ENCODE data around the gene NTRK3. TPM values are rescaled to one million over a fixed set of nuclear protein-coding genes. Genes with fewer than 3 reads are reported as not detected.

NTRK3 gene
- polyA plus RNA-seq, 1 donor from 2014 or later = not detected

DNA sequence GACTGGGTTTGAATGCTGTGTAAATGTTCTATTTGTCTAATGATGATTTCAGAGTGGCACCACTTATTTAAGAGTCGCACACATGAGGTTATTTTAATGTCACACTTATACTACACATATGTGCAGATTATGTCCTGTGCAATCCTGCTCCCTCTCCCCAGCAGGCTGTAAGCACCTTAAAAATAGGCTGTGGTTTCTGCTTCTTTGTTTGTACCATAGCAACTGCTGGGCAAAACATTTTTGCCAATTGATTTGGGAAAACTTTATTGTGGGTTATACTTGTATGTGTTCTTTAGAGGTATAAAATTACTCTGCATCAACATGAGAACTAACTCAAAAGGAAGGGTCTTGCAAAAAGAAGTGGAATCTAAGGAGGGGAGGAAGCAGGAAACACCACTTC lies 318.5 kb downstream of the NTRK3 start:
- Mint-ChIP-seq H3K27ac (no peak overlapping the region), H3K36me3 (no peaks in the 10 kb centered on the region), H3K4me3 (no peak overlapping the region), H3K27me3 (no peaks in the 10 kb centered on the region), H3K9me3 (peaks cover 0 to 2% (median 0%) of the 10 kb centered on the region in 3 donors), H3K4me1 (no peaks in the 10 kb centered on the region)

DNA sequence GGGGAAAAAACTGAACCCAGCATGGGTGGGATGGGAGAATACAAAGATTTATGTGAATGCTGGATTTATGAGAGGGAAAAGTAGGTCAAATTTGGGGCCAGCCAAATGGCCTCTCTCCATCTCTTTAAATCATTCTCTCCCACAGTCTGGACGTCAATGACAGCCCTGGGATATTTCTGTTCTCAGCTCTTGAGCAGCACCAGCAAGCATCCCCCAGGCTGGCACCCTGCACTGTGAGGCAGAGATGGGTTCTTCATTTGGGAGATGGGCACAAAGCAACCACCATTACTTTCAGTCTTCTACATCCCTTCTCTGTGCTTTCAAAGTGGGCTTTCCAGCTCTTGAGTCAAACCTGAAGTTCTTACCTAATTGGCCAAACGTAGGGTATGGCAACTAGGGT lies 321.0 kb downstream of the NTRK3 start:
- Mint-ChIP-seq H3K27me3 (no peaks in the 10 kb centered on the region), H3K4me1 (no peaks in the 10 kb centered on the region), H3K9me3 (peaks cover 0 to 2% (median 0%) of the 10 kb centered on the region in 3 donors), H3K36me3 (no peaks in the 10 kb centered on the region), H3K4me3 (no peak overlapping the region), H3K27ac (no peak overlapping the region)

- Mint-ChIP-seq H3K36me3 (no peaks in the 10 kb centered on the region), H3K9me3 (peaks cover 0 to 2% (median 0%) of the 10 kb centered on the region in 3 donors), H3K4me1 (no peaks in the 10 kb centered on the region), H3K27ac (no peak overlapping the region), H3K27me3 (no peaks in the 10 kb centered on the region), H3K4me3 (no peak overlapping the region)
Observed at GRCh38 chr15:87931584-87931983, 325.0 kb downstream of the NTRK3 start.

- no peaks in the 10 kb centered on the region for H3K27me3 Mint-ChIP-seq
- peaks cover 0 to 2% (median 0%) of the 10 kb centered on the region in 3 donors for H3K9me3 Mint-ChIP-seq
- H3K27ac Mint-ChIP-seq = no peak overlapping the region
- H3K4me1 Mint-ChIP-seq = no peaks in the 10 kb centered on the region
- no peak overlapping the region for H3K4me3 Mint-ChIP-seq
- H3K36me3 Mint-ChIP-seq = no peaks in the 10 kb centered on the region
Observed at GRCh38 chr15:87930457-87930856, 326.1 kb downstream of the NTRK3 start.

- H3K27ac Mint-ChIP-seq = peak overlapping the region in 1 of 3 donors; percentile 38
- H3K36me3 Mint-ChIP-seq = no peaks in the 10 kb centered on the region
- H3K4me3 Mint-ChIP-seq = no peak overlapping the region
- no peaks in the 10 kb centered on the region for H3K27me3 Mint-ChIP-seq
- no peaks in the 10 kb centered on the region for H3K9me3 Mint-ChIP-seq
- no peaks in the 10 kb centered on the region for H3K4me1 Mint-ChIP-seq
Observed at GRCh38 chr15:87929841-87930240, 326.7 kb downstream of the NTRK3 start.

GRCh38 chr15:87924433-87924832 lies 332.1 kb downstream of the NTRK3 start:
- no peaks in the 10 kb centered on the region for H3K4me1 Mint-ChIP-seq
- H3K9me3 Mint-ChIP-seq = no peaks in the 10 kb centered on the region
- H3K36me3 Mint-ChIP-seq = no peaks in the 10 kb centered on the region
- no peak overlapping the region for H3K27ac Mint-ChIP-seq
- H3K4me3 Mint-ChIP-seq = no peak overlapping the region
- H3K27me3 Mint-ChIP-seq = peaks cover 5% of the 10 kb centered on the region

DNA sequence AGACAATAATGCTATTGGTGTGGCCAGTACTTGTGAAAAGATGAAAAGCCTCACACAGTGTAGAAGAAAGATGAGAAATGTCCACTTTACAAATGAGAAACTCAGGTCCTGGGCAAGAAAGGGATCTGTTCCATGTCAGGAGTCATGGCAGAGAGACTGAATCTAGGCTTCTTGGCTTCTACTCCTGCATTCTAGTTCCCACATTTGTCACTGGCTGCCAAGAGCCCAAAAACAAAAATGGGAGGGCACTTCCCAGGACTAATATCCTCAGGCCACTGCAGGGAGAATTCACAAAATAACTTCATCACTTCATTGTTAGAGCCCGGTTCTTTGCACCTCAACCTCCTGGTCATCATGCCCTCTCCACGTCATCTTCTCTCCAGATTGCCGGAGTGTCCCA lies 337.5 kb downstream of the NTRK3 start:
- peaks cover 0 to 7% (median 2%) of the 10 kb centered on the region in 3 donors for H3K9me3 Mint-ChIP-seq
- no peaks in the 10 kb centered on the region for H3K4me1 Mint-ChIP-seq
- no peaks in the 10 kb centered on the region for H3K27me3 Mint-ChIP-seq
- no peak overlapping the region for H3K27ac Mint-ChIP-seq
- no peak overlapping the region for H3K4me3 Mint-ChIP-seq
- no peaks in the 10 kb centered on the region for H3K36me3 Mint-ChIP-seq

DNA sequence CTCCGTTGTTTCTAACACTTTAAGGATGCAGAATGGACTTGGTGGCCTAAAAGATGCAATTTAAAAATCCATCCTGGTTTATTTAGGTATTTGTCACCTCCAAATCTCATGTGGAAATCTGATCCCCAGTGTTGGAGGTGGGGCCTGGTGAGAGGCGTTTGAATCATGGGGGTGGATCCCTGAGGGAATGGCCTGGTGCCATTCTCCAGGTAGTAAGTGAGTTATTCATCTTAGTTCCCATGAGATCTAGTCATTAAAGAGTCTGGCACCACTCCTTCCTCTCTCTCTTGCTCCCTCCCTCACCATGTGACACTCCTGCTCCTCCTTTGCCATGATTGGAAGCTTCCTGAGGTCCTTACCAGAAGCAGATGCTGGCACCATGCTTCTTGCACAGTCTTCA lies 339.1 kb downstream of the NTRK3 start:
- H3K36me3 Mint-ChIP-seq = no peaks in the 10 kb centered on the region
- no peaks in the 10 kb centered on the region for H3K4me1 Mint-ChIP-seq
- no peaks in the 10 kb centered on the region for H3K27me3 Mint-ChIP-seq
- H3K4me3 Mint-ChIP-seq = no peak overlapping the region
- H3K9me3 Mint-ChIP-seq = peaks cover 0 to 7% (median 2%) of the 10 kb centered on the region in 3 donors
- H3K27ac Mint-ChIP-seq = no peak overlapping the region

DNA sequence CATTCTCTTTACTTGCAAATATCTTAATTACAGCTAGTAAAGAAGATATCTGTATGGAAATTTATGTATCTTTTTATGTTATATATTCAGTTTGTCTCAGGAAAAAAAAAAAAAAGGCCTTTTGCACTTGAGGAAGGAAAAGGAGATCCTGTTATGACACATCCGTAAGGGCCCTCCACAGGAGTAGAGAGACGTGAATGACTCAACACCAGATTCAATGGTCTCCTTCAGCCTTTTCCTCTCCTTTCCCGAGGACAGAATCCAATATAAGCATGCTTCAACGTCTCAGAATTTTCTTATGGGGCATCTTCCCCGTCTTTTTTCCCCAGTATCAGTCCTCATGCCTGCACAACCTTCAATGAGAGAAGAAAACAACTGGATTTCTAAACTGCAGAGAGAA lies 340.3 kb downstream of the NTRK3 start:
- Mint-ChIP-seq H3K4me3 (no peak overlapping the region), H3K9me3 (peaks cover 0 to 7% (median 2%) of the 10 kb centered on the region in 3 donors), H3K36me3 (no peaks in the 10 kb centered on the region), H3K4me1 (no peaks in the 10 kb centered on the region), H3K27ac (no peak overlapping the region), H3K27me3 (no peaks in the 10 kb centered on the region)

- H3K4me3 Mint-ChIP-seq = no peak overlapping the region
- no peaks in the 10 kb centered on the region for H3K27me3 Mint-ChIP-seq
- H3K27ac Mint-ChIP-seq = no peak overlapping the region
- peaks cover 3 to 7% (median 5%) of the 10 kb centered on the region in 3 donors for H3K9me3 Mint-ChIP-seq
- H3K4me1 Mint-ChIP-seq = no peaks in the 10 kb centered on the region
- no peaks in the 10 kb centered on the region for H3K36me3 Mint-ChIP-seq
Observed at GRCh38 chr15:87910301-87910700, 346.2 kb downstream of the NTRK3 start.

- no peaks in the 10 kb centered on the region for H3K27me3 Mint-ChIP-seq
- H3K4me1 Mint-ChIP-seq = no peaks in the 10 kb centered on the region
- H3K27ac Mint-ChIP-seq = no peak overlapping the region
- H3K4me3 Mint-ChIP-seq = no peak overlapping the region
- H3K9me3 Mint-ChIP-seq = peaks cover 1 to 5% (median 3%) of the 10 kb centered on the region in 3 donors
- H3K36me3 Mint-ChIP-seq = no peaks in the 10 kb centered on the region
Observed at GRCh38 chr15:87907676-87908446, 348.7 kb downstream of the NTRK3 start.

GRCh38 chr15:87906444-87906843 lies 350.1 kb downstream of the NTRK3 start:
- Mint-ChIP-seq H3K27me3 (no peaks in the 10 kb centered on the region), H3K27ac (no peak overlapping the region), H3K4me3 (no peak overlapping the region), H3K36me3 (no peaks in the 10 kb centered on the region), H3K9me3 (peaks cover 1 to 5% (median 3%) of the 10 kb centered on the region in 3 donors), H3K4me1 (no peaks in the 10 kb centered on the region)

DNA sequence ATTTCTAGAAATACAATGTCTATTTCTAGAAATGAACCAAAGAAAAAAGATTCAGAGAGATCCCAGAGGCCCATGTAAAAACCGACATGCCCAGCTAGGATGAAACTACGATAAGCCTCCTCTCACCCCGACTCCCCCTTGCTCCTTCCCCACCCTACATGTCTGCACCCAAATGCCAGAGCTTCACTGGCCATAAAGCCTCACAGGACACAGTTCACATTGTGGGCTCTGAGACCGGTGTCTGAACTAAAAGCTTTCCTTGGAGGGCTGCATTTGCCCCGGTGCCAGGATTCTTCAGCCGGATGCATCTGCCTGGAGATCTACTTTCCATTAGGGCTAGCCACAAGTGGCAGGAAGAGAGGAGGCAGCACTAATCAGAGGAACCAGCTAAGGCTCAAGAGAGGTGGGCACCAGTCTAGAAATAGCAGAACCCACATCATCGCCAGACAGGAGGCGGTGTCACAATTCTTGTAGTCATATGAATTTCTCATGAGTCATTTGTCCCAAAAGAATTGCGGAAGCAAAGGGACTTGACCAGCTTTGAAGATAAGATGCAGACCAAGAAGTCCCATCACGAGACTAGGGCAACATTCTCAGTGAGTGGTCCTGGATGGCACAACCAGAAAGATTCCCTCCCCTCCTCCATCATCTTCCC lies 353.6 kb downstream of the NTRK3 start:
- H3K27me3 Mint-ChIP-seq = no peaks in the 10 kb centered on the region
- H3K27ac Mint-ChIP-seq = no peak overlapping the region
- H3K9me3 Mint-ChIP-seq = peaks cover 0 to 5% (median 1%) of the 10 kb centered on the region in 3 donors
- no peaks in the 10 kb centered on the region for H3K36me3 Mint-ChIP-seq
- H3K4me1 Mint-ChIP-seq = no peaks in the 10 kb centered on the region
- no peak overlapping the region for H3K4me3 Mint-ChIP-seq

DNA sequence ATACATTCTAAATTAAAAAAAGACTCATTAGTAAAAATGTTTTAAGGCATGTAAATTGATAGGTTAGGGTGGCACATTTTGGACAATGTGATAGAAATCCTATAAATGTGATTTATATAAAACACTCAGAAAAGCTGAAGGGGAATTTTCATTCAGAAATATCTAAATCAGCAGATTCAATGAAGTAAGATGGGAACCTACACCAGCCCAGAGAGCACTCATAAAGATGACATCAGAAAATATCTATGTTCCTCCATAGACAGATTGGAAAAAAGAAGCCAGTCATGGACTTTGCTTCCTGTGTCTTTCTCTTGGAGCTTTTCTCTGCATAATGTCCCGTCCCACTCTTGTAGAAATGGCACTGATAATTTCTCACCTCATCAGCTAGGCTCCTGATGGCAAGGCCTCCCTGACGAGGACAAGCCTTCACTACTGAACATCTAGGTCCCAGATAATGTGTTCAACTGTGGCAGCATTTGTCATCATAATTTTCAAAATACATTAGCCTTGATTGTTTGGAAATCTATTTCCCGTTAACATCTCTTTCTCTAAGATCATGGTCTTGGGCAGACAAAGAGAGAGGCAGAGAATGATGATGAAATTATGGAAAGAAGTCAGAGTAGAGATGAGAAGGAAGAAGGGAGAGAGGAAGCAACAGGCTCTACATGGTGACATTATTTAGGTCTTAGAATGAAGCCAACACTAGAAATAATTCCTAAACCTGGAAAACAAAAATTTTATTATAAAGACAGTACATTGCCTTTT lies 354.4 kb downstream of the NTRK3 start:
- H3K36me3 Mint-ChIP-seq = no peaks in the 10 kb centered on the region
- no peak overlapping the region for H3K4me3 Mint-ChIP-seq
- H3K27me3 Mint-ChIP-seq = no peaks in the 10 kb centered on the region

DNA sequence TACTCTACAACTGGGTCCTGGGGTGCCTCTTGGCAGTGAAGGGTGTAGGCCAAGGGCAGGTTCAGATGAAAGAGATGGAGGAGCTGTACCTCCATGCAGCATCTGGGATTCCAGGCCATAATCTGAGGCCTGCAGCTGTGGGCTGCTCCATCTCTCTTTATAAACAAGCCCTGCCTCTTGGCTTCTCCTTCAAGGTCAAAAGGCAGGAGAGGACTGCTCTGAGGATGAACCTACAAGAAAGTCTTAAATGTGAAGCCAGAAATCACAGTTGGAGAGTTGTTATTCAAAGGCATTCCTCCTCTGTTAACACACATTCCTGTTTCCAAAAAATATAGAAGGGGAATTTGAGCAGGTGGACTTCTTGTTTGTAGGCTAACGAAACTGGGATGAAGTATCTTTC lies 355.5 kb downstream of the NTRK3 start:
- Mint-ChIP-seq H3K4me1 (no peaks in the 10 kb centered on the region), H3K27me3 (no peaks in the 10 kb centered on the region), H3K4me3 (no peak overlapping the region), H3K36me3 (no peaks in the 10 kb centered on the region), H3K9me3 (peaks cover 0 to 5% (median 1%) of the 10 kb centered on the region in 3 donors), H3K27ac (no peak overlapping the region)

More for the DNA sequence above, 354.4 kb downstream of the NTRK3 start:
- H3K27ac Mint-ChIP-seq = no peak overlapping the region
- peaks cover 0 to 5% (median 1%) of the 10 kb centered on the region in 3 donors for H3K9me3 Mint-ChIP-seq
- H3K4me1 Mint-ChIP-seq = no peaks in the 10 kb centered on the region
